CD14-positive monocyte (primary cell): Measurements from ENCODE around the gene POFUT2. TPM values are rescaled to one million over a fixed set of nuclear protein-coding genes. Genes with fewer than 3 reads are reported as not detected.

Experiments
- DNase-seq, 3 donors: peaks; one replicate each; pipeline ENCODE4 v3.0.0-alpha.2; 2011 to 2022
- H2AFZ ChIP-seq: 2 replicates; pipeline ENCODE4 v1.6.0; 2012; ENCODE audit warnings: mild to moderate bottlenecking, low read depth, low read length, inconsistent platforms; ENCODE audit not compliant: insufficient read depth, poor library complexity, severe bottlenecking
- H3K27ac ChIP-seq, 2 donors: 1 replicate in 1 of 2; 2 replicates in 1 of 2; pipeline ENCODE4 v1.5.1; 2012 to 2013; ENCODE audit warnings: low read length in 2 of 2, control low read depth in 1 of 2, inconsistent platforms in 1 of 2, low read depth in 1 of 2, mild to moderate bottlenecking in 1 of 2
- H3K27me3 ChIP-seq, 2 donors: one replicate each; pipeline versions ENCODE4 v1.6.0 to v1.6.1; 2011 to 2013; ENCODE audit warnings: low read length in 2 of 2; ENCODE audit not compliant: control insufficient read depth in 2 of 2, insufficient read depth in 2 of 2
- H3K36me3 ChIP-seq, 2 donors: replicated peaks in 1 of 2; 1 replicate in 1 of 2; 2 replicates in 1 of 2; pipeline versions ENCODE4 v1.5.1 to v1.6.1; 2012 to 2013; ENCODE audit warnings: low read length in 2 of 2, control low read depth in 1 of 2, inconsistent platforms in 1 of 2, mild to moderate bottlenecking in 1 of 2; ENCODE audit not compliant: insufficient read depth in 2 of 2, control insufficient read depth in 1 of 2
- H3K4me1 ChIP-seq, 2 donors: 1 replicate in 1 of 2; 2 replicates in 1 of 2; pipeline versions ENCODE4 v1.5.1 to v1.6.1; 2012 to 2013; ENCODE audit warnings: low read length in 2 of 2, control low read depth in 1 of 2, inconsistent platforms in 1 of 2, mild to moderate bottlenecking in 1 of 2, moderate library complexity in 1 of 2; ENCODE audit not compliant: insufficient read depth in 2 of 2, control insufficient read depth in 1 of 2
- H3K4me2 ChIP-seq: replicated peaks from 2 replicates; pipeline ENCODE3; 2012; ENCODE audit warnings: low read length, moderate library complexity, mild to moderate bottlenecking; ENCODE audit not compliant: poor library complexity, severe bottlenecking; ENCODE audit errors: extremely low read depth
- H3K4me3 ChIP-seq, 3 experiments: fragments of 200-600 bp in 1 of 3; sonication (generic) in 1 of 3; replicated peaks in 1 of 3; 1 replicate in 2 of 3; 2 replicates in 1 of 3; pipeline ENCODE4 v1.5.1; 2011 to 2013; ENCODE audit warnings: low read length in 3 of 3, mild to moderate bottlenecking in 3 of 3, control low read depth in 2 of 3, low read depth in 2 of 3, inconsistent platforms in 1 of 3, moderate library complexity in 1 of 3
- H3K79me2 ChIP-seq: 2 replicates; pipeline ENCODE4 v1.6.0; 2012; ENCODE audit warnings: mild to moderate bottlenecking, control low read depth, inconsistent platforms, low read length, moderate library complexity; ENCODE audit not compliant: insufficient read depth
- H3K9ac ChIP-seq: 2 replicates; pipeline ENCODE4 v1.6.0; 2017; ENCODE audit warnings: low read length, mild to moderate bottlenecking; ENCODE audit not compliant: insufficient read depth, poor library complexity, severe bottlenecking
- H3K9me3 ChIP-seq, 2 donors: replicated peaks in 1 of 2; 1 replicate in 1 of 2; 2 replicates in 1 of 2; pipeline versions ENCODE4 v1.5.1 to v1.6.1; 2012 to 2013; ENCODE audit warnings: low read length in 2 of 2, control low read depth in 1 of 2; ENCODE audit not compliant: control insufficient read depth in 1 of 2, insufficient read depth in 1 of 2
- H4K20me1 ChIP-seq: 2 replicates; pipeline ENCODE4 v1.6.0; 2012; ENCODE audit warnings: mild to moderate bottlenecking, low read length, control low read depth, moderate library complexity; ENCODE audit not compliant: insufficient read depth
- H3K27ac Mint-ChIP-seq, 7 donors: one replicate each; pipeline ENCODE4 v1.8.0; 2020; ENCODE audit warnings: mild to moderate bottlenecking in 7 of 7, mixed read lengths in 7 of 7, moderate library complexity in 6 of 7, inconsistent platforms in 2 of 7
- H3K27me3 Mint-ChIP-seq, 3 donors: one replicate each; pipeline ENCODE4 v1.8.0; 2021 to 2022; ENCODE audit warnings: low read depth in 3 of 3, mild to moderate bottlenecking in 3 of 3, mixed read lengths in 3 of 3, moderate library complexity in 3 of 3, inconsistent platforms in 1 of 3
- H3K36me3 Mint-ChIP-seq, 2 donors: one replicate each; pipeline ENCODE4 v1.8.0; 2020; ENCODE audit warnings: mixed read lengths in 2 of 2, inconsistent platforms in 1 of 2, mild to moderate bottlenecking in 1 of 2
- H3K4me1 Mint-ChIP-seq: one replicate; pipeline ENCODE4 v1.8.0; 2020; ENCODE audit warnings: mild to moderate bottlenecking, mixed read lengths
- H3K4me3 Mint-ChIP-seq, 2 donors: one replicate each; pipeline ENCODE4 v1.8.0; 2020; ENCODE audit warnings: mild to moderate bottlenecking in 2 of 2, mixed read lengths in 2 of 2, moderate library complexity in 1 of 2
- H3K9me3 Mint-ChIP-seq, 7 donors: one replicate each; pipeline ENCODE4 v1.8.0; 2020 to 2022; ENCODE audit warnings: mixed read lengths in 7 of 7, mild to moderate bottlenecking in 6 of 7, moderate library complexity in 6 of 7, inconsistent platforms in 2 of 7
- CTCF ChIP-seq: fragments of 200-600 bp; IDR thresholded peaks from one replicate; pipeline ENCODE4 v1.8.0; 2022; ENCODE audit warnings: antibody characterized with exemption, mild to moderate bottlenecking
- WGBS: methylation state at CpG from one replicate; pipeline ENCODE4 v1.1.5; 2013; ENCODE audit warnings: missing lambda C conversion rate; ENCODE audit not compliant: insufficient coverage; 5-methylcytosine and 5-hydroxymethylcytosine counted together
- intact Hi-C, 2 donors: fragments of 100-400 bp; cut with micrococcal nuclease; formaldehyde crosslinking; loops; one replicate each; pipeline versions ENCODE4 v1.15.0 to v1.15.1; 2023
- polyA plus RNA-seq, 3 donors: library from polyadenylated mRNA; depleted of rRNA in 1 of 3; unstranded in 2 of 3; stranded (reverse) in 1 of 3; fragments of 300-500 nt in 2 of 3; fragments of >200 nt in 1 of 3; fragmentation: Illumina TruSeq in 2 of 3; gene quantifications; 1 replicate in 2 of 3; 2 replicates in 1 of 3; pipeline ENCODE4 v1.2.3, GENCODE V29; 2012 to 2021

POFUT2 gene
- polyA plus RNA-seq, 3 donors: 1.8 to 21.3 (median 2.8) TPM

GRCh38 chr21:45228656-45229240 is 58.9 kb downstream of the POFUT2 start:
- H4K20me1 ChIP-seq: no peaks in the 10 kb centered on the region
- H3K4me3 Mint-ChIP-seq: no peak overlapping the region
- DNase-seq: no peak

GRCh38 chr21:45228171-45228641 is 59.5 kb downstream of the POFUT2 start:
- DNase-seq: no peak
- Mint-ChIP-seq H3K9me3 (no peaks in the 10 kb centered on the region), H3K36me3 (no peaks in the 10 kb centered on the region), H3K4me1 (peaks cover 3% of the 10 kb centered on the region), H3K27ac (no peak overlapping the region), H3K27me3 (peaks cover 7% of the 10 kb centered on the region in 3 donors), H3K4me3 (no peak overlapping the region)
- no peaks in the 10 kb centered on the region for H3K36me3 ChIP-seq
- H3K4me2 ChIP-seq: no peak overlapping the region
- H4K20me1 ChIP-seq: no peaks in the 10 kb centered on the region
- H3K27ac ChIP-seq: no peak overlapping the region
- no peak for TF ChIP-seq CTCF
- no peaks in the 10 kb centered on the region for H3K4me1 ChIP-seq
- 86% methylated on average over 5 of the region's 6 CpGs for WGBS
- H3K4me3 ChIP-seq: no peak overlapping the region
- no peaks in the 10 kb centered on the region for H3K9me3 ChIP-seq
- intact Hi-C loops: no loop called here
- no peak overlapping the region for H3K9ac ChIP-seq
- no peaks in the 10 kb centered on the region for H3K79me2 ChIP-seq
- H2AFZ ChIP-seq: no peak overlapping the region
- H3K27me3 ChIP-seq: no peaks in the 10 kb centered on the region

More at GRCh38 chr21:45228656-45229240, 58.9 kb downstream of the POFUT2 start:
- H3K27ac ChIP-seq: no peak overlapping the region
- H3K36me3 ChIP-seq: no peaks in the 10 kb centered on the region
- H3K4me2 ChIP-seq: no peak overlapping the region
- H3K9ac ChIP-seq: no peak overlapping the region
- no peaks in the 10 kb centered on the region for H3K27me3 ChIP-seq
- H3K4me3 ChIP-seq: no peak overlapping the region
- H3K79me2 ChIP-seq: no peaks in the 10 kb centered on the region
- no peaks in the 10 kb centered on the region for H3K9me3 ChIP-seq
- no peaks in the 10 kb centered on the region for H3K9me3 Mint-ChIP-seq
- no peak for TF ChIP-seq CTCF
- peaks cover 7% of the 10 kb centered on the region in 3 donors for H3K27me3 Mint-ChIP-seq
- H3K4me1 Mint-ChIP-seq: peaks cover 3% of the 10 kb centered on the region
- no CpG with 5 or more reads among the region's 3 CpGs for WGBS
- no peaks in the 10 kb centered on the region for H3K36me3 Mint-ChIP-seq
- no peak overlapping the region for H2AFZ ChIP-seq
- H3K27ac Mint-ChIP-seq: peak overlapping the region in 1 of 7 donors; percentile 37
- intact Hi-C loops: no loop called here
- H3K4me1 ChIP-seq: no peaks in the 10 kb centered on the region
